ENCODE results near the gene KDM1A.

DNA sequence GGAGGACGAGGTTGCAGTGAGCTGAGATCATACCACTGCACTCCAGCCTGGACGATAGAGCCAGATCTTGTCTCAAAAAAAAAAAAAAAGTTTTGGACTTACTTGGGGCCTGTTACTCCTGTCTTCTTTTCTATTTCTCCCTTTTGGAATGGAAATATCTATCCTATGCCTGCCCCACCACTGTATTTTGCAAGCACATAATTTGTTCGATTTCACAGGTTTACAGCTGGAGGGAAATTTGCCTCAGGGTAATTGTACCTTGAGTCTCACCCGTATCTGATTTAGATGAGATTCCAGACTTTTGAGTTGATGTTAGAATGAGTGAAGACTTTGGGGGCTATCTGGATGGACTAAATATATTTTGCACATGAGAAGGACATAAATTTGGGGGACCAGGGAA is 12.2 kb upstream of the KDM1A start:
- TF ChIP-seq CTCF (IDR thresholded peaks at IDR 0.05) (no peak), POLR2AphosphoS5 (IDR thresholded peaks at IDR 0.05; ENCODE audit: insufficient read depth in 1 of 2, low read depth in 1 of 2) (no peak)
